G401.6 (cell line): ENCODE measurements around the gene SENP1.

ENCODE experiments used
- FAIRE-seq: peaks from 2 replicates; lab custom pipeline; 2012; peaks lifted over from hg19 to GRCh38; lab: Jason Lieb, UNC

SENP1 gene

DNA sequence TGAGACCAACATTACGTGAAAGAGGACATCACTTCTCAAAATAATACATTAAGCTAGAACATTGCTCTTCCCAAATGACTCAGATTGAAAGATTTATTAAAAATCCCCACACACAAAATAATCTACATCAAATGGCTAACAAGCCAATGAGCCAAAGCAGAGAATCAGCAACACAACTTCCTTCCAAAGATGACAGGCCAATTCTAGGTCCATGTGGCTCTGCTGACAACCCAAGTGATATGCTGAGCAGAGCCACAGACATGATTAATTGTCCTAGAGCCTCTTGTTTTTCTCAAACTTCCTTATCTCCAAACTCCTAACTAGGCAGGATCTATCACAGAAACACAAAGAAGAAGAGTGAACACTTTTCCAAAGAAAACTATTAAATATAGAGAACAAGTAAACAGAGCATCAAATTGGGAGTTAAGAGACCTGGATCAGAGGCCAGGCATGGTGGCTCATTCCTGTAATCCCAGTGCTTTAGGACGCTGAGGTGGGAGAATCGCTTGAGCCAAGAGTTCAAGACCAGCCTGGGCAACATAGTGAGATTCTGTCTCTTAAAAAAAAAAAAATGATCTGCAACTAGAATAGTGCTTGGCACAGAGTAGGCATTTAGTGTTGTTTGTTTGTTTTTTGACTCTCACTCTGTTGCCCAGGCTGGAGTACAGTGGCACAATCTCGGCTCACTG lies 38.5 kb downstream of the SENP1 start:
- no peak for FAIRE-seq

DNA sequence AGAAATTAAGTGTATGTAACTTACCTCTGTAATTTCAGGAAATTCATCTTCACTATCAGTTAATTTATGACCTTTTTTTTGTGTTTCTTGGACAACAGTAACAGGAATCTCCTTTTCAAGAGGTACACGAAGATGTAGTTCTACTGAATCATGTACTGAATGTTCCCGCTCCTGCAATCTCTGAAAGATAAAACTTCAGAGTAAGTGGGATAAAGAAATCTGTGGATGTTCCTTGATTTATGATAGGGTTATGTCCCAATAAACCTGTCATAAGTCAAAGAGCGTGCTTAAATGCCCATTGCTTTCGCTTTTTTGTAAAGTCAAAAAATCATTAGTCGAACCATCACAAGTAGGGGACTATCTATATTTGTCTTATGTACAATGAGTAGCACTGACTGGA lies 40.8 kb downstream of the SENP1 start:
- no peak for FAIRE-seq

DNA sequence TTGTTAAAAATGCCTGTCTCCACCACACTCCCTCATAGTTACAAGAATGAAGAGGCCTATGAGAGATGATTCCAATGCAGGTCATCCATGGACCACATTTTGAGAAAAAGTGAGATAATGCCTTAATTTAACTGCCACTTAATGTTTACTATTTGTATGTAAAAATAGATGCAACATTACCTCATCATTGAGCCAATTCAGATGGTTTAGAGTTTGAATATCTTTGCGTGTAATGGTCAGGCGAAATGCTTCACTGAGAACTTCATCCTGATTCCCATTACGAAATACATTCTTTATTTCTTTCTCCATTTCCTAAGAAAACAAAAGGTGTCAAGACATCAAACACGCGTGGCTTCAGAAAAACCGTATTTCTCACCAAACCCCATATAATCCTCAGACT lies 42.3 kb downstream of the SENP1 start:
- FAIRE-seq: no peak

DNA sequence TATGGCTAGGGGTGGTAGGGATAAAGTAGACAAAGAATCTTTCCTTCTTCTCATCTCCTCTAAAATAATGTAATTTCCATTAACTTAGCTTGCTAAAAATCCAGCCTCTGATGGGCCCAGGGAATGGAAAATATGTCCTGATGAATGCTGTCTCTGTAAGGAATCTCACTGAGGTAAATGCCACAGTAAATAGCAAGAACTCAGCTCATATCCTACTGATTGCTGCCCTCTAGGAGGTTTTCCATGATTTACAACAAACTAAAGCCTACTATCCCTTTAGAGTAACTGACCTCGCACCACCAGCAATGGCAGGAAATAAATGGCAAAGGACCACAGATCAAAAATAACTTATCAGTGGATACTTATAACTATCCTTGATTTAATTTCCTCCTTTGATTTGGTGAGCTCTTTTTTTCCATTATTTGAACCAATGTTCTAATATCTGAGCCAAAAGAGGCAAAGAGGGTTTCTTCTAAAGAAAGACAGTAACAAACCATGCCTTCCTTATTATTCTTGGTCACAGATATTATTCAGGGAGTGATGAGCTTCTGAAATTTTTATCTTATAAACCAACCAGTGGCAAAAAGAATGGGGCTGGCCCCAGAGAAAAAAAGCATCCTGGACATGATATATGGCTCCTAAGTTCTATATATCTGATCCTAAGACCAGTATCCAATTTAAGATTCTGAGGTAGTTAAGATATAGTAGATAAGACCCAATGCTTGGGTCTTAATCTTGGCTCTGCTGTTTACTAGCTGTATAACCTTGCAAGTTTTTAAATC lies 43.8 kb downstream of the SENP1 start:
- no peak for FAIRE-seq

DNA sequence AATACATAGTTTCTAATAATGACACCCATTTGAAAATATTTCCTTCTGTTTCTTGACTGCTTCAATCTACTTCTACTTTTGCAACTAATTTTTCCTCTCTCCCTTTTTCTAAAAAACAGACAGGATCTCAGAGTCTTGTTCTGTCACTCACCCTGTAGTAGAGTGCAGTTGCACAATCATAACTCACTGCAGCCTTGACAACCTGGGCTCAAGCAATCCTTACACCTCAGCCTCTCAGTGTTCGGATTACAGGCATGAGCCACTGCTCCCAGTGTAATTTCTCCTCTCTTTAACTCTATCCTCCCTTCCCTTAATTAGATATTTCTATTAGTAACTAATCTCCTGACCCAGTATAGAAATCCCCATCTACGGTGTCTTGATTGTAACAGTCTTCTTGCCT lies 45.4 kb downstream of the SENP1 start:
- no peak for FAIRE-seq

DNA sequence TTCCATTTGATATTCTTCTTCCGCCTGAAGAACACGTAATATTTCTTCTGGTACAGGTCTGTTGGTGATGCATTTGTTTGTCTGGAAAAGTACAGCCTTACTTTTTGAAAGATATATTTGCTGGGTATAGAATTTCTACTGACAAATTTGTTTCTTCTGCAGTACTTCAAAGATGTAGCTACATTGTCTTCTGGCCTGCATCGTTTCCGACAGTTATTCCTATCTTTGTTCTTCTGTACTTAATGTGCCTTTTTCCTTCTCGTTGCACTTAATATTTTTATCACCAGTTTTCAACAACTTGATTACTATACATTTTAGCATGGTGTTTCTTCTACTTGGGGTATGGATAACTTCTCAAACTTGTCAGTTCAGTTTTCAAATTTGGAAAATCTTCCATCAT lies 47.1 kb downstream of the SENP1 start:
- no peak for FAIRE-seq

DNA sequence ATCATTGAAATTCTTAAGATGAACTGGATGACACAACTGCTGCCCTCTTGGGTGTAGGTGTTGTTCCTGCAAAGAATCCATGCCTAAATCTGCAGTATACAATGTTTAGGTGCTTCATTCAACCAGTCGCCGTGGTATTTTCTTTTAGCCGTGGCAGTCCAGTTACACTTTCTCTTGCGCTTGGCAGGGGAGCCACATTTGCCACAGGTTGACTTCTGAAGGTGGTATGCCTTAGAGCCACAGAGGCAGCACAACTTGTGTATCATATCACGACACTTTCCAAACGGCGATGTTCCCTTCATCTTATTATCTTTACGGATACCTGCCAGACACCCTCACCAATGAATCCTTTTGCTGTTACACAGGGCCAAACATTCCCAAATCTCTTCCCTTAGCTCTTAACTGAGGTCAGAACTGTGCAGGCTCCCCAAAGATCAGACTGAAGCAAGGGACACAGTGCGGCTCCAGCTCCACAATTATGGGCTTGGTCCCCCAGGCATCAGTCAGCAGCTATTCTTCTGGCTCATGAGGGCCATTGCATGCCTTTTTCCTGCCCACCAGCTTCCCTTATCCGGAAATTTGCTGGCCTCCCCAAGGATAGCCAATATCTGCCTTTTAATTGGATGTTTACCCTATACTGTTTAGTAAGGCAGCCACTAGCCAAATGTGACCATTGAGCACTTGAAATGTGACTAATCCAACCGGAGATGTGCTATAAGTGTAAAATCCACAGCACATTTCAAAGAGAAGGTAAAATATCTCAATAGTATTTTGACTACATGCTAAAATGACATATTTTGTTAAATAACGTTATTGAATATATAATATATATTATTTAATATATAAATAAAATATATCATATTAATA lies 50.7 kb downstream of the SENP1 start:
- no peak for FAIRE-seq

DNA sequence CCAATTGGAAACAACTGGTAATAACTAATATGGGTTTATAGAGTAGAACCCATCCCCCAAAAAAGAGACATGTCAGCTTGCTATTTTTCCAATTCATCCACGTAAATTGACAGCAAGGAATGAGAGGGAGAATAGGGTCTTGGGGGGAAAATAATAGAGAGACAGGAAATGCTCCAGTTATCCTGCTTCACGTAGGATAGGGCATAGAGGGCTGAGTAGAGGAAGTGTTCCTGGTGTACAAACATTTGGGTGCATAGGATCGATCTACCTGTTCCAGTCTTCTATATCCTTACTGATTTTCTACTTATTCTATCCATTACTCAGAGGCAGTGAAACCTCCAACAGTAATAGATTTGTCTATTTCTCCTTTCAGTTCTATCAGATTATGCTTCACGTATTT lies 52.0 kb downstream of the SENP1 start:
- no peak for FAIRE-seq

DNA sequence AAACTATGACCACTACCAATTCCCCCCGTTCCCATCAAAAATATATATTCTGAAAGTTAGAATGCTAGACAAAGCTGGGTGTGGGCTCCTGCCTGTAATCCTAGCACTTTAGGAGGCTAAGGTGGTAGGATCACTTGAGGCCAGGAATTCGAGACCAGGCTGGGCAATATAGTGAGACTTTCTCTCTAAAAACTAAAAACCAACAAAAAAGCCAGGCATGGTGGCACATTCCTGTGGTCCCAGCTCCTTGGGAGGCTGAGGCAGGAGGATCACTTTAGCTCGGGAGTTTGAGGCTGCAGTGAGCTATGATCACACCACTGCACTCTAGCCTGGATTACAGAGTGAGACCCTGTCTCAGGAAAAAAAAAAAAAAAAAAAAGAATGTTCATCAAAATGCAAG lies 52.8 kb downstream of the SENP1 start:
- FAIRE-seq: no peak

DNA sequence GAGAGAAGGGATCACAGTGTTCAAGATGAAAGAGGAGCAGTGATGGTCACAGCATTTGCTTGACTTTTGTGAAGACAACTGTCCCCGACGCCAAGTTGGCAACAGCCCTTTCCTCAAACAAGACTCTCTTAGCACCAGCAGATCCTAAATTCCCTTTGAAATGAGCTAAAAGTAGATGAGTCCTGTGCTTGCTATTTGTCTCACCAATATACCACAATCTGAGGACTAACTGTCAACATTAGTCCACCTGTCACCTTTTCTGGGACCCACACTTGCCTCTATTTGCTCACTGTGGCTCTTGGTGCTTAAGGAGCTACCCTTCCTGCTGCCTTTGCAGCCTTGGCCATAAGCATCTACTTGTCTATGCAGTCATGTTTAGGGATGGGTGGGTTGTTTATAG lies 54.2 kb downstream of the SENP1 start:
- FAIRE-seq: no peak

DNA sequence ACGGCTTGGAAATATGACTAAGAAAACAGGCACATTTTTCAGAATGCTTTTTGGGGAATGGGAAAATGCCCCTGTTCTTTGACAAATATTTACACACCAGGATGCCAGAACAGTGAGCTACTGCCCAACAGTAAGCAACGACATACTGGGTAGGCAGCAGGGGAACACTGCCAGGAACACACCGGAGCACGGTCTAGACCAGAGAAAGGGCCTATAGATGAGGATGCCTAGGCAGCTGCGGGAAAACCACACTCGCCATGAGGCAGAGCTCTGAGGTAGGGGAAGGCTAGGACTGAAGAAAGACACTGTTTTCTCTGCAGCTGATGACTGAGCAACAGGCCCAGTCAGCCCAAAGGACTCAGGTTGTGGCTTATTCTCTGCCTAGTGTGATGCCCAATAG lies 55.7 kb downstream of the SENP1 start:
- FAIRE-seq: no peak

DNA sequence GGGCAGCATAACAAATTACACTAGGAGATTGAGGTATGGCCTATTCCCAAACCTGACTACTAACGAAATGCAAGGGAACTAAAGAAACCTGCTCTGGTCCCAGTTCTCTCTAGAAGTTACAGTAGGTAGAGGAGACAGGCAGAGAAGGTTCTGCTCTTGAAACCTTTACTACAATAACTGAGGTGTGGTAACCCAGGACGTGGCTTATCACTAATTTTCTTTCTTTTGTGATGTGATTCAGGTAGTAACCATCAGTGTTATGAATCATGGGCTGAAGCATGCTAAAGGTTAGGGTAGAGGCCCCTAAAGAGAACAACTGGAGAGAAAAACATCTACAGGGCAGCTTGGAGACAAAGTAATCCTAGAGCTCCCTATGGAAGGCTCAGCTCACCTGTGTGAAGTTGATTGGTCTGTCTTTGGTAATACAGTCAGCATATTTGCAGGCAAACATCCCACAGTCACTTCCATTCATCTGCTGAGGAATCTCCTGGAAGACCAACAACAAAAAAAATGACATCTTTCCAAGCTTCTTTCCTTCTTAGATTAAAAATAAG lies 59.8 kb downstream of the SENP1 start:
- no peak for FAIRE-seq

DNA sequence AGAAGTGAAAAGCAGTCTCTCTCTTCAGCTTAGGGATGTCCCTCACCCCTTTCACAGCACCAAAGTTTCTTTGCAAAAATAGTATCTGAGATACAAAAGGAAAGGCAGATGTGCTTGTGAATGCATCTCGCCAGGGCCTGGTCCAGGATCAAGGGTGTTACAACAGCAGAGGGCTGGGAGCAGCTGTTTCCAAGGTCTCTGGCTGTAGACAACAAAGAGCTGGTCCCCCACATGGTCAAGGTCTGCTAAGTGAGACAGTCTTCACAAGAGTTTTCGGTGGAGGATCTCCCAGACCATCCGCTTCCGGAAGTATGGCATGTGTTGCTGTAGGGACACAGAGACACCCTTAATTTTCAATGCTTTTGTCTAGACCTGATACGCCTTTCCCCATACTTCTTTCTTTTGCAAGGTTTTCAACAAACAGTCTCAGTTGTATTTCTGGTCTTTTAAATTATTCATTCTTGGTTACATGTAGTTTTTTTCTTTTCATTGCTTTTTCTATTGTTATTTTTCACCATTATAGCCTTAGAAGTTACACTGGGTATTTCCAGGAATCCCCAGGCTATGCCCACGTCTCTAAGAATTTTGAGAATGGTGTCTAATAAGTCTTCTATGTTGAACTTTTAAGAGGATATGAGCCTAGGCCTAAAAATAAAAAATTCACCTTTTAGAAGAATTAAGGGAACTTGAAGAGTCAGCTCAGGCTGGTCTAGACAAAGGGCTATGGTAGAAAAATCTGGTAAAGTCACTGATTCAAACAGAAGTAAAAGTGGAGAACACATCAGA lies 60.6 kb downstream of the SENP1 start:
- FAIRE-seq: no peak

DNA sequence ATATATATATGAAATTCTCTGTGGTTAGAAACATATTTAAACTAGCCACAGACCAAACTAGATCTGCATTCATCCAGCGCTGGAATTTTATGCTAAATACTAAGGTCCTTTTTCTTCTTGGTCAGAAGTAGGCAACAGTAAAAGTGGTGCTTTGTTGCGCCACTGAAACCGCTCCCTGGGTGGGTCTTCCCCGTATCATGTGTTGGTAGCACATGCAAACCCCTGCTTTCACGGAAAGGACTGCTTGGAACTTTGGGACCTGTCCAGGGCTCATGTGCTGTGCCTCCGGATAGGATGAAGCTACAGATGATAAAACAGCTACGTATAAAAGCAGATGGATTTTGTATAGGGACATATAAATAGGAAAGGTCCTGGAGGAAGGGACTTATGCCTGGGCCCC lies 61.5 kb downstream of the SENP1 start:
- FAIRE-seq: no peak

DNA sequence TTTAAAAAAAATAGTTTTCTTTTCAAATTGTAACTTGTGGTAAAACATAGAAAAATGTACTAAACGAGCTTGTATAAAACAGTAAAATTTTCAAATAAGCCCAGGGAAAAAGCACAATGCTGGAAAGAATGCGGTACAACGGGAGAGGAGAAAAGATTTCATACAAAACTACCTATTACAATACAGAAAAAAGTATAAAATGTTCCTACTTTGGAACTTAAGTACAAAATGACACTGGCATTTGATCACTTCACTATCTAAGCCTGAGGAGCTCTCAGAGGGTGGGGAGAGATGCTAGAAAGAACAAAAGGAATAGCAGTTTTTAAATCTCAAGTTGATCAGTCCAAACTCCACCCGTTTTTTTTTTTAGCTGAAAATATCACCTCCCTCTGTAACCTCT lies 62.1 kb downstream of the SENP1 start:
- no peak for FAIRE-seq

DNA sequence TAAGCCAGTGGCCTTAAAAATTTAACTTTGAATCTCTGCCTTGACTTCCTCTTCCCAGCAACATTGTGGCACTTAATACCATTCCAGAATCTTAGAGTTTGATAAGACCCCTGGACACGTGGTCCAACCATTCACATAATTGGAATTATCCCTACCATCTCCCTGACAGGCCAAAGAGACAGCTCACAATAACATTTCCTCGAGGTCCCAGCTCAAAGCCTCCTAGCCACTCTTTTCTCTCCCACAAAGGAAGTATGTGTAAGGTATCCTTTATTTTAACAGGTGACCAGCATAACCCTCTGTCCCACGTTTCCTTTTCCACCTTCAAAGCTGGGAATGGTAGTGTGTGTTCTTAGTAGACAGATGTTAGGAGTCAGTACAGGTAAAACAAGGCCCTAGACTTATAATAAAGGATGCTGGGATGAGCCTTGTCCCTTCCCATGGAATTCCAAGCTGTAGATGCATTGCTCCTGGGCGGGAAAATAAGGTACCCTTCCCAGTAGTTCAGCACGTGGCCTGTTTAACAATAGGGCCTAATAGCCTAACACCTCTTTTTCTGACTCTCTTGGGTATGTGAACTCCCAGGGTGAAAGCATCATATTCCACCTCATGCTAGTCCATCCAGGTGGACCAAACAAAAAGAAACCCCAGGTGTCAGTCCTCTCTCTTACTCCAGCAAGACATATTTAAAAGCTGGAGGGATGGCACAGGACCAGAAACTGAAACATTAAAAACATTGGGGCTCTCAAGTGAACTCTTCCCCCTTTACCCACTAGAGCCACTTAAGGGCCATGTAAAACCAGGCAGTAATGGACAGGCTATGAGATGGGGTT lies 64.1 kb downstream of the SENP1 start:
- FAIRE-seq: no peak

DNA sequence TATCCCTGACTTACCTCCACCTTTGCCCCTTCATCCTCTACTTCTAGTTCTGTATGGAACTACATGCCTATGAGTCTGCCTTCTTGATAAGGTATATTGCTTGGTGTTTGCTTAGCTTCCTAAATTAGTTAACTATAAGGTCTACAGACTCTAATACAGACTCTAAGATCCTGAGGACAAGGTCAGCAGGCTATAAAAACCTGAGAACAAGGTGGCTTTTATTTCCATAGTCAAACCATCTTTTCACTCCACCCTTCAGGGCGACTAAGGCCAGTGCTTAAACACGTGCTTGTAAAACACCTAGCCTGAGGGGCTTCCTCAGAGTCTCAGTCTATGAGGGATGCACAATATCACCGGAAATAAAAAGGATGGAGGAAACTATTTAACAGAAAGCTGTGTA lies 65.5 kb downstream of the SENP1 start:
- FAIRE-seq: no peak

DNA sequence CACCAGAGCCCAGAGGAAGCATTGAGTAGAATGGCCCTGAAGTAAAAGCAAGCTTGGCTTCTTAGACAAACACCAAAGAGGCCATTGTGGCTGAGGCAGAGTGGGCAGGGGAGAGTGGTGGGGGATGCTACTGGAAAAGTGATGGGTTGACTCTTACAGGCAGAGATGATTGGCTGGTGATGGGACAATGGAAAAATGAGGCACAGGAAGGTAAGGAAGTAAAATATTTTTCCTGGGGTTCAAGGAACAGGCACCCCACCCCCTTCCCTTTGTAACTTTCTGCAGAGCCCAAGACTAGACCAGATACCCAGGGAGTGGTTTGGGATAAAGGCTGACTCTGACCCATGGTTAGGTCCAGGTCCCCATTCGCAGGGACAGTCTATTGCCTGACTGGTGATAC lies 66.7 kb downstream of the SENP1 start:
- no peak for FAIRE-seq

DNA sequence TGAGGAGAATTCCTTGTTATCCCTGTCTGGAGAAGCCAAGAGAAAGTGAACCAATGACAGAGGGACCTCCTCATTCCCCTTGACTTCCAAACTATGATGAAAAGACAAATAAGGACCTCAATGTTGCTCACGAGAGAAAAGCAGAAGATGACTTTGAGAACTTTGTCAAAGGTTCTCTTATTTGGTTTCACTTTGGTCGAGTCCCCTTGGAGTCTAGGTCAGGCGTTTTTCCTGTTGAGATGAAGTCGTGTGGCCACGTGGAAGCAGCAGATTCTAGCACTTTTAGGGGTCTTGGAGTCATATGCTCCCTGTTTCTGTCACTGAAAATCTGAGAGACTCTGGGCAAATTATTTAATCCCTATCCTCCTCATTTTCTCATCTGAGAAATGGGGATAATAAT lies 67.8 kb downstream of the SENP1 start:
- no peak for FAIRE-seq

DNA sequence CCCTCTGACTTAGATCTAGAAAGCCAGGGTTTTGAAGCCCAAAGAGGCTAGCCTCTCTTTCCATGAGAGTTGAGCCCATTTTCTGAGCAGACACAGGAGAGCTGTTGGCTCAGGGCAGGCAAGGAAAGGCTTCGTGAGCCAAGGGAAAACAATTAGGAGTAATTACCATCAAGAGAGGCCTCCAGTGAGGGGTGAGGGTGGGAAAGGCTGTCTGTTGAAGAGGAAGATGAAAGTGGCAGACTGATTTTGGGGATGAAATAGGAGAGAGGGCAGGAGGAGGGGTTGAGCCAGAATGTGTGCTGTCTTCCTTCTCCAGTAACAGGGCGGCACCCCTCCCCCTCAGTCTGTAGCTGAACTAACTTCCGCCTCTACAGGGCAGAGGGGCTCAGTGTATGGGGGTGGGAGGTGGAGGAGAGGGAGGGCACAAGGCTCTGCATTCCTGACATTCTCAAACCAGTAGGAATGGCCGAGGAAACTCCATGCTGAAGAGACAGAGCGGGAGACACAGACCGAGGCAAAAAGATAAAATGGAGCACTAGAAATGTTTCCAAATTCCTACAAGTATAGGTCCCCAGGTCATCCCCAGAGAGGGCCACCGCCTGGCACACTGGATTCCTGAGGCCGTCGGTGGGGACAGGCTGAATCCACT lies 68.5 kb downstream of the SENP1 start:
- FAIRE-seq: no peak

DNA sequence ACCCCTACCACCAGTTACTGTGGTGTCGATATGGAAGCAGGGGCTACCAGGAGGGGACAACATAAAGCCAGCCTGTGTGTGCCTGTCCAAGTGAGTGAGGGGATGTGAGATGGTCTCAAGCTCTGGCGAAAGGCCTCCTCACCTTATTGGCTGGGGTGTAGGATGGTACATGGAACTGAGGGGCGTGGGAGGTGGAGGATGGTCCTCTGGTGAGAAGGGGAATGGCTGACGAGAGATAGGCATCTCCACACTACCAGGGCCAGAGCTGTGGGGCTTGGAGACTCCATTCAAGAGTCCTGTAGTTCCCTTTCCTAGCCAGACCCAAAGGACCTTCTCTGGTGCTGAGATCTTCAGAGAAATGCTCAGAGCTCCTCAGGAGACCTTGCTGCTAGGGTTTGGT lies 69.1 kb downstream of the SENP1 start:
- FAIRE-seq: no peak
